Glomerular visceral epithelial cell (primary cell): Measurements from ENCODE around the gene ADIPOR1.
"Not testable (repeated sequence)": the region's sequence is repeated elsewhere in the genome, so short reads cannot be mapped to it uniquely, and the experiment has no call there.

ENCODE experiments used
- DNase-seq: peaks from one replicate; pipeline ENCODE4 v3.0.0-alpha.2; 2016; ENCODE audit errors: extremely low spot score

The ADIPOR1 gene

DNA sequence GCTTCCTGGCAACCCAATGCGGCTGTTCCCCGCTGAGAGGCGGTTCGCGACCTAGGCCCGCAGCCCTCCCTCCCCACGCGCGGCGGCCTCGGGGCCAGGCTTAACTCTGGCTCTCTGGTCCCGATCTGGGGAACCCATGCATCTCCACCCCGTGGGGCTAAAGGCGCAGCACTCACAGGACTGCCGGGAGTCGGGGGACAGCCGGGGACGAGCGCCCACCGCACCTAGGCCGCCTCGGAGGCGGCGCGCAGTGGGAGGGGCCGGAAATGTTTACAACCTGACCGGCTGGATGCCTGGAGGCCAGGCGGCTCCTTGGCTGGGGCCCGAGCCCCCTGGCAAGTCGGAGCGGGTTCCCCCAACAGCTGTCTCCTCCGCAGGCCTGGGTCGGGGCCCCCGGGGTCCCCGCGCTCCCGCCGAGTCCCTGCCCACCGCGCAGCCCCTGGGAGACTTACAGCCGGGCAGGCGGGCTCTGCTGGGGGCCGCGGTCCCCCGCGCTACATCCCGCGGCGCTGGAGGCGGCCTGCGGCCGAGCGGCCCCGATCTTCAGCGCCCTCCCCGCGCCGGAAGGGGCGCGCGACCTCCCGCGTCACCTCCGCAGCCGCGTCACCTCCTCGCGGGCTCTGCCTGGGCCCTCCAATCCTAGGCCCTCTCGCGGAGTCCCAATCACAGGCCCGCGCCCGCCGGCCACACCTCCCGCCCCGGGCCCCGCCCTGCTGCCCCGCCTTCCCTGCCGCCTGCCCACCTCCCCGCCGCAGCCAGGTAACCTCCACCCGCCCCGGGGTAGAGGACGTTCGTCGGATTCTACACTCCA is at the start of gene ADIPOR1:
ADIPOR1 (minus strand) TSS at position 580 of the 811 bp plus-strand sequence. CDS start 7,242 bp downstream, outside the sequence.
- peak; percentile 86 for DNase-seq

- peak; percentile 97 for DNase-seq
Observed at GRCh38 chr1:203006948-203007871, 49.1 kb upstream of the ADIPOR1 start, which contains the start of gene TMEM183A. Gene TMEM183A, plus strand, starts transcription at chr1:203007374. Its CDS starts 92 bp downstream, at chr1:203007466.

DNA sequence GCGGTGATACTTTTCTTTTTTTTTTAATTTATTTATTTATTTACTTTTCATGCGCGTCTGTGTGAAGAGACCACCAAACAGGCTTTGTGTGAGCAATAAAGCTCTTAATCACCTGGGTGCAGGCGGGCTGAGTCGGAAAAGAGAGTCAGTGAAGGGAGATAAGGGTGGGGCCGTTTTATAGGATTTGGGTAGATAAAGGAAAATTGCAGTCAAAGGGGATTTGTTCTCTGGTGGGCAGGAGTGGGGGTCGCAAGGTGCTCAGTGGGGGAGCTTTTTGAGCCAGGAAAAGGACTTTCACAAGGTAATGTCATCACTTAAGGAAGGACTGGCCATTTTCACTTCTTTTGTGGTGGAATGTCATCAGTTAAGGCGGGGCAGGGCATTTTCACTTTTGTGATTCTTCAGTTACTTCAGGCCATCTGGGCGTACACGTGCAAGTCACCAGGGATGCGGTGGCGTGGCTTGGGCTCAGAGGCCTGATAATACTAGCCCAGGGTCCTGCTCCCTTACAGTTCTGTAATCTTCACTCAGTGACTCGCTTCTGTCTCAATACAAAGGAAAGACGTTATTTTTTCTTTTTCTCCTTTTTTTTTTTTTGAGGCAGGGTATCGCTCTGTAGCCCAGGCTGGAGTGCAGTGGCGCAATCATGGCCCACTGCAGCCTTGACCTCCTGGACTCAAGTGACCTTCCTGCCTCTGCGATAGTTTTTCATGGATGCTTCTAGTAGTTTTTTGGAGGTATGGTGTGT is 47.5 kb upstream of the ADIPOR1 start:
- DNase-seq = not testable (repeated sequence)

GRCh38 chr1:203002951-203003350 is 44.8 kb upstream of the ADIPOR1 start:
- no peak for DNase-seq

DNA sequence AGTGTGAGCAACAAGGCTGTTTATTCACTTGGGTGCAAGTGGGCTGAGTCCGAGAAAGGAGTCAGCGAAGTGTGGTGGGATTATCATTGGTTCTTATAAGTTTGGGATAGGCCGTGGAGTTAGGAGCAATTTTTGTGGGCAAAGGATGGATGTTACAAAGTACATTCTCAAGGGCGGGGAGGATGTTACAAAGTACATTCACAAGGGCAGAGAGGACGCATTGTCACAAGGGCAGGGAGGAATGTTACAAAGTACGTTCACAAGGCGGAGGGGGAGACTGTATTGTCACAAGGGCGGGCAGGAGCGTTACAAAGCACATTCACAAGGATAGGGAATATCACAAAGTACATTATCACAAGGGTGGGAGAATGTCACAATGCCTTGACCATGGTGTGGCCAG is 43.9 kb upstream of the ADIPOR1 start:
- DNase-seq = no peak

- DNase-seq = no peak
Observed at GRCh38 chr1:203000217-203000944, 42.3 kb upstream of the ADIPOR1 start.

DNA sequence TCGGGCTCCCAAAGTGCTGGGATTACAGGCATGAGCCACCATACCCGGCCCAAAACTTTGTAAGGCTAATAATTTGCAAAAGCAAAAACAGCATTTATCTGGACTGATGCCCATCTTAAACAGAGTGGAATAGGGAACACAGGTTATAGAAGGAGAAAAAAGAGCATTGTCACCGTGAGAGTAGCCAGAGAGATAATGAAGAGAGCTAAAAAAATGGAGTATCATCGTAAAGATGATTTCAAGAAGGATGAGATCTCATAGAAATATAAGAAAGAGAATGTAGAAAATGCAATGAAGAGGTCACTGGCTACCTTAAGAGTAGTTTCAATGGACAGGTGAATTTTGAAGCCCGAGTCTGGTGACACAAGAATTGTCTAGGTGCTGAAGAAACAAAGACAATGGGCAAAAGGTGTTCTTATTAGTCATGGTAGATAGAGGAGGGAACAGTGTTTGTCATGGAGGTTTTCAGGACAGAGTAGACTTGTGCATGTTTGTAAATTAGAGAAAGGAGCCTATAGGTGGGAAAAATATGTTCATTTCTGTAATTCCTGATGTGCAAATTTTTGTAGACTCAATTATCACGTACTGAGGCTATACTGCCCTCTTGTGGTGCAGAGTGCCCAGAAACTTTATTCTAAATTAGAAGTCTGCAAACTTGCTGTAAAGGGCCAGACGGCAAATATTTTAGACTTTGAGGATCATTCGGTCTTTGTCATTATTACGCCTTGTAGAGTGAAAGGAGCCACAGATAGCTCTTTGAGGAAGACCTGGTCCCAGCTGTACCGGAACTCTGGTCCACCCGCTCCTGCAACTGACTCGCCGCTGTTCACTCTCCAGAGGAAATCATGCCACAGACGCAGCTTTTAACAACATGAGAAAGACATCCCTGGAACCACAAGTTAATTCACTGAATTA is 41.0 kb upstream of the ADIPOR1 start:
- peak; percentile 65 for DNase-seq

- DNase-seq = no peak
Observed at GRCh38 chr1:202994756-202995155, 36.6 kb upstream of the ADIPOR1 start.

- DNase-seq = no peak
Observed at GRCh38 chr1:202991112-202991511, 33.0 kb upstream of the ADIPOR1 start.

DNA sequence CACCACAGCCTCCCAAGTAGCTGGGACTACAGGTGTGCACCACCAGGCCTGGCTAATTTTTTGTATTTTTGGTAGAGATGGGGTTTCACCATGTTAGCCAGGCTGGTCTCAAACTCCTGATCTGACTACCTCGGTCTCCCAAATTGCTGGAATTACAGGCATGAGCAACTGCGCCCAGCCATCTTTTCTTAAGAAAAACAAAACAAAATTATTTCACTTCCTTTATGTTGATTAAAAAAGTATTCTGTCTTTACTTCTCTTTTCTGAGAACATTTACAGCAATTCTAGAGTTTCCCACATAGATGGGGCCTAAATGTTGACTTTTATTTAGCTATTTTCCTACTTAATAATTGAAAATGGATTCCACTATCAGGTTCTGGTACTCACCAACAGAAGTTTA is 31.8 kb upstream of the ADIPOR1 start:
- no peak for DNase-seq

DNA sequence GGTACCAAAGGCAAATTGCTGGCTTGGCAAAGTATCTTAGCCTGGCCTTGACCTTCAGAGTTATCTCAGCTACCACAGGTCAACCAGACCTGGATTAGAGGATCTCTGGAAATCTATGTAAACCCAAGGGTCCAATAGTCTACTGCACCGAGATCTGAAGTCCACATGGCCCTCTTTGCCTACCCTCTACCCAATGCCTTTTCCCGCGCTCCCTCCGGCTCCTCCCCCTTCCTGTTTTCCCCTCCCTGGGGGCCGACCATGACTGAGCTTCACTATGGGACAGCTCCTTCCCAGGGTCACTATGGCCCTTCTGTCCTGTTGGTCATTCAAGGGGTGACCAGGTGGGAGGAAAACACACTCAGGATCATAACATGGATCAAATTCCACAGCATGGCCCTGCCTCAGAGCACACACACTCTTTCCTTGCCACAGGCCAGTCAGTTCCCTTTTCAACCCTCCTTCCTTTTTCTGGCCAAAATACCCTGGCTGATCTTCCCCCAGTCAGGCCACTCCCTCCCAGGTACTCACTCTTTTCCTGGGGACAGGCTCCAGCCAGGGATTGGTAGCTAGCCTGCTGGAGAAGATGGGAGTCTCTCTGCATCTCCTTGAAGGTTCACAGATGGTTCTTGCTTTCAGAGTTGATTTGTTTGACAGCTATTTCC is 29.9 kb upstream of the ADIPOR1 start:
- no peak for DNase-seq

DNA sequence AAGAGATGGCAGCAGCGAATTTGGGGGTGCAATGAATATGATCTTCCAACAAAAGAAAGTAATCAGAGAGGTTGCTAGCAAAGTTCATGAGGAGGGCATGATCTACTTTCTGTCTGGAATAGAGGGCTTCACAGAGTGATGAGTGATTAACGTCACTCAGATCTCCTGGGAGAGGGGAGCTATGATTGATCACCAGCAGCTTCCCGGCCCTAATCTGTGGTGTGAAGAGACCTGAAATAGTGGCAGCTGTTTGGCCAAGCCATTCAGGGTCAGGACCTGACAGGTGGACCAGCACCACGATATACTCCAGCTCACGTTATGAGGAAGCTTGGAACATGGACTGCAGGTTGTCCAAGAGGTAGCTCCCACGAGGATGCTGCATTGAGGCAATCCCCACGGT is 29.1 kb upstream of the ADIPOR1 start:
- DNase-seq = no peak

- not testable (repeated sequence) for DNase-seq
Observed at GRCh38 chr1:202986120-202986519, 28.0 kb upstream of the ADIPOR1 start.

DNA sequence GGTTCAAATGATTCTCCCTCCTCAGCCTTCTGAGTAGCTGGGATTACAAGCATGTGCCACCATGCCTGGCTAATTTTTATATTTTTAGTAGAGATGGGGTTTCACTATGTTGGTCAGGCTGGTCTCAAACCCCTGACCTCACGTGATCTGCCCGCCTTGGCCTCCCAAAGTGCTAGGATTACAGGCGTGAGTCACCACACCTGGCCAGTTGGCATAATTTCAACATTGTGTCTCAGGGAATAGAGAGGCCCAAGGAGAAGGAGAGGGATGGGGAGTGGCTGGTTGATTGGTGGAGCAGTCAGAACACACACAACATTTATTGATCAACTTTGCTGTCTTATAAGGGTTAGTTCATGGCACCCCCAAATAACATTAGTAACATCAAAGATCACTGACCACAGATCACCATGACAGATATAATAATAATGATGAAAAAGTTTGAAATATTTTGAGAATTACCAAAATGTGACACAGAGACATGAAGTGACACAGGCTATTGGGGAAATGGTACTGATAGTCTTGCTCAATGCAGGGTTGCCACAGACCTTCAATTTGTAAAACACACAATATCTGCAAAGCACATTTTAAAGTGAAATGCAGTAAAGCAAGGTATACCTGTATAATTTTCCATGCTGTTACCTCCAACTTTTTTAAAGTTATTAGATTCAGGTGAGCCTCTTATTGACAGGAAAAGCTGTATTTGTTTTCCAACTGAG is 24.8 kb upstream of the ADIPOR1 start:
- DNase-seq = no peak

DNA sequence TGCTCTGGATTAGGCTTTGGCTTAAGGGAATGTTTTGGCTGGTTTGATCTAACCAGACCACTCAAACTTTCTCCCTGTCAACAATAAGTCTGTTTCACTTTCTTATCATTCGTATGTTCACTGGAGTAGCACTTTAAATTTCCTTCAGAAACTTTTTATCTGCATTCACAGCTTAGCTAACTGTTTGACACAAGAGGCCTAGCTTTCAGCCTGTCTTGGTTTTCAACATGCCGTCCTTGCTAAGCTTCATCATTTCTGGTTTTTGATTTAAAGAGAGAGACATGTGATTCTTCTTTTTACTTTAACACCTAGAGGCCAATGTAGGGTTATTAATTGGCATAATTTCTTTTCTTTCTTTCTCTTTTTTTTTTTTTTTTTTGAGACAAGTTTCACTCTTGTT is 23.8 kb upstream of the ADIPOR1 start:
- DNase-seq = no peak

DNA sequence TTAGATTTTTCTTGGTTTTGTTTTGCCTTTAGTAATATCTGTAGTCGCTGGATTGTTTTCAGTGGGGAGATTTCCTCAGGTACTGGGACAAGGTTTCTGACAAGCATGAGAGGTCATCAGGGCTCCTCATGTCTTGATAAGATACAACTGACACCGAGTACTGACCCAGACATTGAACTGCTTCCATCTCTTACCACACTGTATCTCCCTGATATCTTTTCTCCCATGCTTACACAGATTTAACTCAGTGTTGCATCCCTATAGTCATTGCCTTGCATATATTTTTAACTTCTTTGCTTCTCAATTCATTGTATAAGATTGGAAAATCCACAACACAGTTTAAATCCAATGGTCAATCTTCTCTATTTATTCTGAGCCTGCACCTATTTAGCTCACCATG is 21.3 kb upstream of the ADIPOR1 start:
- DNase-seq = no peak

- DNase-seq = no peak
Observed at GRCh38 chr1:202976633-202977032, 18.5 kb upstream of the ADIPOR1 start.

DNA sequence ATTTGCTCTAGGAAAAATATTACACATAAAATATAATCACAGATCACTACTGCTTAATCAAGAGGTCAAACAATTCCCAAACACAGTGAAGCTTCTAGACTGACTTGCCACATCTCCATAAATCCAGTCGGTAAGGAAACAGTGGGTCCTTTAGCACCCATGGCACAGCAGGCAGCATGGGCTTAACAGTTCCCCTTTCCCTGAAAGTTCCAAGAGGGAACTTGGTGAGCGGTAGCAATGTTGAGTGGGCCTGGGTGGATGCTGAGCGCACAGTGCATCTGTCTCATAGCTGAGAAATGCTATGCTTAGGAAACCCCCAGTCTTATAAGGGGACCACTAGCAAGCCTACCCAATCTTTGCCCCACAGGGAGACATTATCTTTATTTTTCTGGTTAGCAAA is 16.7 kb upstream of the ADIPOR1 start:
- no peak for DNase-seq

DNA sequence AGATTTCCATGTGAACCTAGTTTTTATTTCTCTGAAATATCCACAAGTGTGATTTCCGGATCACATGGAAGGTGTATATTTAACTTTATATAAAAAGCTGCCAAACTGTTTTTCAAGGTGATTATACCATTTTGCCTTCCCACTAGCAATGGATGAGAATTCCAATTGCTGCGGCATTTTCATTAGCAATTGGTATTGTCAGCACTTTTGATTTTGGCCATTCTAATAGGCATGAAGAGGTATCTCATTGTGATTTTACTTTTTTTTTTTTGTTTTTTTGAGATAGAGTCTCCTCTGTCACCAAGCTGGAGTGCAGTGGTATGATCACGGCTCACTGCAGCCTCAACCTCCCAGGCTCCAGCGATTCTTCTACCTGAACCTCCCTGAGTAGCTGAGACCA is 13.9 kb upstream of the ADIPOR1 start:
- DNase-seq = no peak
